Measurements from ENCODE around the gene ANKRD27. TPM values are rescaled to one million over a fixed set of nuclear protein-coding genes. Genes with fewer than 3 reads are reported as not detected.
"Not testable (repeated sequence)": the region's sequence is repeated elsewhere in the genome, so short reads cannot be mapped to it uniquely, and the experiment has no call there.

Gene ANKRD27
- total RNA-seq, 1 experiment from 2014 or later = 55.5 TPM

DNA sequence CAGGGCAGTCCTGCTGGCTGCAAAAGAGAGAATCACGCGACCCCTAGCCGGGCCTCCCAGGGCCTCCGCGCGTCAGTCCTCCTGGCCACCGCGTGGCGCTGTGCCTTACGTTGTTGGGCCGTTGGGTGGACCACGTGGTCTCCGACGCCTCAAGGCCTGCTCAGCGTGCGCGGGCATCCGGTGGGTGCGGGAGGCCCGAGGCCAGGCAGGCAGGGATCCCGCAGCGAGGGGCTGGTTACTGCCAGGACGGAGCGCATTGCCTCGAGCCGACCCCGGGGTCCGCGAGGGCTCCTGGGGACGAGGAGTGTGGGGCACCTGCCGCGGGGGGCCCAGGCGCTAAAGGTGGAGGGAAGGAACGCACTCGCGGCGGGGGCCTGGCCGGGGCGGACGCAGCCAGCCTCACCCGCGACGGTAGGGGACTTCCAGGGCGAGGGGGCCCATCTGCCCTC is 44.7 kb upstream of the ANKRD27 start, which contains the start of gene TDRD12:
Gene TDRD12 (plus strand): TSS at position 157 of the 449 bp plus-strand sequence. CDS start 306 bp downstream, outside the sequence.
- CTCF ChIA-PET = no interaction called here
- Histone ChIP-seq H3K36me3 (ENCODE audit: low read depth) (no peaks in the 10 kb centered on the region), H3K9me2 (ENCODE audit: insufficient read depth) (no peaks in the 10 kb centered on the region), H3K4me2 (no peak within 1 kb of the TSS), H4K20me1 (ENCODE audit: insufficient read depth) (no peaks in the 10 kb centered on the region), H3F3A (ENCODE audit: insufficient read depth, low read depth) (peaks cover 9% of the 10 kb centered on the region; the same call in 1 of the 2 replicates), H3K4me1 (replicated peaks; ENCODE audit: insufficient read depth) (no peaks in the 10 kb centered on the region), H3K9me3 (ENCODE audit: insufficient read depth, low read depth) (no peaks in the 10 kb centered on the region), H3K27me3 (ENCODE audit: insufficient read depth, low read depth) (no peaks in the 10 kb centered on the region), H3K27ac (no peak within 1 kb of the TSS), H3K79me2 (ENCODE audit: low read depth) (no peaks in the 10 kb centered on the region), H3K4me3 (no peak within 1 kb of the TSS), H2AFZ (no peak within 1 kb of the TSS)
- POLR2A ChIA-PET (ENCODE audit: unreplicated experiment) = no interaction called here
- DNase-seq = no peak
- TF ChIP-seq EZH2 (IDR thresholded peaks at IDR 0.05; ENCODE audit: low read depth) = no peak
- TF ChIP-seq, protein P1, sequence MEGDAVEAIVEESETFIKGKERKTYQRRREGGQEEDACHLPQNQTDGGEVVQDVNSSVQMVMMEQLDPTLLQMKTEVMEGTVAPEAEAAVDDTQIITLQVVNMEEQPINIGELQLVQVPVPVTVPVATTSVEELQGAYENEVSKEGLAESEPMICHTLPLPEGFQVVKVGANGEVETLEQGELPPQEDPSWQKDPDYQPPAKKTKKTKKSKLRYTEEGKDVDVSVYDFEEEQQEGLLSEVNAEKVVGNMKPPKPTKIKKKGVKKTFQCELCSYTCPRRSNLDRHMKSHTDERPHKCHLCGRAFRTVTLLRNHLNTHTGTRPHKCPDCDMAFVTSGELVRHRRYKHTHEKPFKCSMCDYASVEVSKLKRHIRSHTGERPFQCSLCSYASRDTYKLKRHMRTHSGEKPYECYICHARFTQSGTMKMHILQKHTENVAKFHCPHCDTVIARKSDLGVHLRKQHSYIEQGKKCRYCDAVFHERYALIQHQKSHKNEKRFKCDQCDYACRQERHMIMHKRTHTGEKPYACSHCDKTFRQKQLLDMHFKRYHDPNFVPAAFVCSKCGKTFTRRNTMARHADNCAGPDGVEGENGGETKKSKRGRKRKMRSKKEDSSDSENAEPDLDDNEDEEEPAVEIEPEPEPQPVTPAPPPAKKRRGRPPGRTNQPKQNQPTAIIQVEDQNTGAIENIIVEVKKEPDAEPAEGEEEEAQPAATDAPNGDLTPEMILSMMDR (conservative IDR thresholded peaks at IDR 0.05) = no peak
- no TSS peak for BruUV-seq (replicated peaks)
- intact Hi-C loops (cut with micrococcal nuclease; ENCODE audit: unreplicated experiment) = no loop called here

DNA sequence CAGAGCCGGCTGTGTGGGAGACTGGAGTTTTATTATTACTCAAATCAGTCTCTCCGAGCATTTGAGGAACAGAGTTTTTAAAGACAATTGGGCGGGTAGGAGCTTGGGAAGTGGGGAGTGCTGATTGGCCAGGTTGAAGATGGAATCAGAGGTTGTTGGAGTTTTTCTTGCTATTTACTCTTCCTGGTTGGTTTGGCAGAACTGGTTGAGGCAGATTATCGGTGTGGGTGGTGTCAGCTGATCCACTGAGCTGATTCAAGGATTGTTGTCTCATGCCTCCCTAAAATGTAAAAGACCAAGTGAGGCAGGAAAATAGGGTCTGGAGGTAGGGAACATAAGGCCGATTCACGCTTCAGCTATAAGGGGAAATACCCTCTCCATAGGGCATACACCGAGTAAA is 43.3 kb upstream of the ANKRD27 start:
- ChIA-PET CTCF (no interaction called here), POLR2A (ENCODE audit: unreplicated experiment) (no interaction called here)
- no peaks in the 10 kb centered on the region for H3K9me2 ChIP-seq (ENCODE audit: insufficient read depth)
- DNase-seq = no peak
- no peak overlapping the region for H3K4me3 ChIP-seq
- H3K36me3 ChIP-seq (ENCODE audit: low read depth) = no peaks in the 10 kb centered on the region
- H3K27me3 ChIP-seq (ENCODE audit: insufficient read depth, low read depth) = no peaks in the 10 kb centered on the region
- intact Hi-C loops (cut with micrococcal nuclease; ENCODE audit: unreplicated experiment) = no loop called here
- no TSS peak for BruUV-seq (replicated peaks)
- no peak overlapping the region for H3K4me2 ChIP-seq
- H4K20me1 ChIP-seq (ENCODE audit: insufficient read depth) = no peaks in the 10 kb centered on the region
- no peaks in the 10 kb centered on the region for H3K79me2 ChIP-seq (ENCODE audit: low read depth)
- H3F3A ChIP-seq (ENCODE audit: insufficient read depth, low read depth) = peaks cover 9% of the 10 kb centered on the region; the same call in 1 of the 2 replicates
- H3K4me1 ChIP-seq (replicated peaks; ENCODE audit: insufficient read depth) = no peaks in the 10 kb centered on the region
- no peak overlapping the region for H3K27ac ChIP-seq
- H3K9me3 ChIP-seq (ENCODE audit: insufficient read depth, low read depth) = no peaks in the 10 kb centered on the region
- no peak for TF ChIP-seq EZH2 (IDR thresholded peaks at IDR 0.05; ENCODE audit: low read depth)
- TF ChIP-seq, protein P1 (conservative IDR thresholded peaks at IDR 0.05) = no peak
- no peak overlapping the region for H2AFZ ChIP-seq

DNA sequence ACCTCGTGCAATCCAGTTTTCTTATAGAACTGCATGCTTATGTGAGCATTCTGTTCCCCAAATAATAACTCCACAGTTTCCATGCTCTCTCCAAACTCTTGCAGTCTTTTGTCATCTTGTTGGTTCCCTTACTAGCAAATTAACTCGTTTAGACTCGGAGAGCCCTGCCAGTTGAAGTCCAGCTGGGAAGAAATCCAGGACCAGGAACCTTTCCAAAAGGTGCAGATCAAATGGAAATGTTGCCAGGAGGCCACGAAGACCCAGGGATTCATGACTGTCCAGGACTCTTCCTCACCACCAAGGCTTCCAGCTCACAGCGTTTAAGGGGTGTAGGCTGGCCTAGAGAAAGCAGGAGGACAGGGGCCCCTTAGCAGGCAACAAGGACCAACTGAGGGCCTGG is 42.5 kb upstream of the ANKRD27 start:
- Histone ChIP-seq H3K9me3 (ENCODE audit: insufficient read depth, low read depth) (no peaks in the 10 kb centered on the region), H3K4me3 (no peak overlapping the region), H3K4me1 (replicated peaks; ENCODE audit: insufficient read depth) (no peaks in the 10 kb centered on the region), H3K4me2 (no peak overlapping the region), H3K27ac (no peak overlapping the region), H3K79me2 (ENCODE audit: low read depth) (no peaks in the 10 kb centered on the region), H2AFZ (no peak overlapping the region), H3K9me2 (ENCODE audit: insufficient read depth) (no peaks in the 10 kb centered on the region), H3K27me3 (ENCODE audit: insufficient read depth, low read depth) (no peaks in the 10 kb centered on the region), H3K36me3 (ENCODE audit: low read depth) (0 out of 2 replicates have a peak, but pooled peaks cover 3% of the 10 kb centered on the region), H4K20me1 (ENCODE audit: insufficient read depth) (no peaks in the 10 kb centered on the region), H3F3A (ENCODE audit: insufficient read depth, low read depth) (peaks cover 9% of the 10 kb centered on the region; the same call in 1 of the 2 replicates)
- CTCF ChIA-PET = no interaction called here
- no TSS peak for BruUV-seq (replicated peaks)
- TF ChIP-seq, protein P1 (conservative IDR thresholded peaks at IDR 0.05) = no peak
- TF ChIP-seq EZH2 (IDR thresholded peaks at IDR 0.05; ENCODE audit: low read depth) = no peak
- intact Hi-C loops (cut with micrococcal nuclease; ENCODE audit: unreplicated experiment) = no loop called here
- no peak for DNase-seq
- POLR2A ChIA-PET (ENCODE audit: unreplicated experiment) = interaction anchor here (0.7 kb wide), 1 partner anchor 946 kb away, joined by 6 read pairs; no protein-coding TSS in a partner anchor

DNA sequence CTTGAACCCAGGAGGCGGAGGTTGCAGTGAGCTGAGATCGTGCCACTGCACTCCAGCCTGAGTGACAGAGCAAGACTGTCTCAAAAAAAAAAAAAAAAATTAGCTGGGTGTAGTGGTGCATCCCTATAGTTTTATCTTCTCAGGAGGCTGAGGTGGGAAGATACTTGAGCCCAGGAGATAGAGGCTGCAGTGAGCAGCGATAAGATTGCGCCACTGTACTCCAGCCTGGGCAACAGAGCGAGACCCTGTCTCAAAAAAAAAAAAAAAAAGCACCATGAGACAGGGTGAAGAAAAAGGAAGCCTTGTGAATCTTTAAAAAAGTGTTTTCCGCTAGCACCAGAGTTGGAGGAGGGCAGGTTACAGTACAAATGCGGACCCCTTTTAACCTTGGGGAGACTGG is 41.2 kb upstream of the ANKRD27 start:
- H3K4me3 ChIP-seq; intact Hi-C loops (cut with micrococcal nuclease; ENCODE audit: unreplicated experiment); H3K9me3 ChIP-seq (ENCODE audit: insufficient read depth, low read depth); H2AFZ ChIP-seq; H3K9me2 ChIP-seq (ENCODE audit: insufficient read depth); BruUV-seq (replicated peaks); H3K4me2 ChIP-seq; DNase-seq; H3K79me2 ChIP-seq (ENCODE audit: low read depth); POLR2A ChIA-PET (ENCODE audit: unreplicated experiment); H3K4me1 ChIP-seq (replicated peaks; ENCODE audit: insufficient read depth); H4K20me1 ChIP-seq (ENCODE audit: insufficient read depth); H3F3A ChIP-seq (ENCODE audit: insufficient read depth, low read depth); CTCF ChIA-PET; H3K27me3 ChIP-seq (ENCODE audit: insufficient read depth, low read depth); H3K27ac ChIP-seq: not testable (repeated sequence)
- H3K36me3 ChIP-seq (ENCODE audit: low read depth) = peaks cover 11% of the 10 kb centered on the region

Measured in PC-9 (cell line).